ENCODE results near the gene CREB5.

CREB5 gene

DNA sequence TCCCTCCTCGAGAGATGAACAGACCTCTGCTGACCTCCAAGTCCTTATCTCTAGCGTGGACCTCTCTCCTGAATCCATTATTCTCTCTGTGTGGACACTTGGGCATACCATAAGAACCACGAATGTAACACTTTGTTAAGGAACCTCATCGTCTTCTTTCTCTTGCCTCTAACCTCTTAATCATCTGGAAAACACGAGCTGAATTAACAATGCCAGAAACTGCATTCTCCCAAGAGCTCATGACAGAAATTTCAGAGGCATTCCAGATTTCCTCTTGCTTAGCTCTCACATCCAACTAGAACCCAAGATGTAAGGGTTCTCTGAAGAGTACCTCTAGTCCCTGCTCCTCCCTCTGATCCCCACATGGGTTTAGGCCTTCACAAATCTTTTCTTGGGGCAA, 444.3 kb downstream of the CREB5 start:
- DNase-seq (ENCODE audit: low read depth): peak; percentile 34

- no peak for DNase-seq (ENCODE audit: low read depth)
Observed at GRCh38 chr7:28858206-28858605, 445.9 kb downstream of the CREB5 start.

- no peak for DNase-seq (ENCODE audit: low read depth)
Observed at GRCh38 chr7:28858895-28859294, 446.6 kb downstream of the CREB5 start.

- DNase-seq (ENCODE audit: low read depth): no peak
Observed at GRCh38 chr7:28861825-28862224, 449.5 kb downstream of the CREB5 start.

GRCh38 chr7:28862595-28863272, 450.4 kb downstream of the CREB5 start:
- no peak for DNase-seq (ENCODE audit: low read depth)

DNA sequence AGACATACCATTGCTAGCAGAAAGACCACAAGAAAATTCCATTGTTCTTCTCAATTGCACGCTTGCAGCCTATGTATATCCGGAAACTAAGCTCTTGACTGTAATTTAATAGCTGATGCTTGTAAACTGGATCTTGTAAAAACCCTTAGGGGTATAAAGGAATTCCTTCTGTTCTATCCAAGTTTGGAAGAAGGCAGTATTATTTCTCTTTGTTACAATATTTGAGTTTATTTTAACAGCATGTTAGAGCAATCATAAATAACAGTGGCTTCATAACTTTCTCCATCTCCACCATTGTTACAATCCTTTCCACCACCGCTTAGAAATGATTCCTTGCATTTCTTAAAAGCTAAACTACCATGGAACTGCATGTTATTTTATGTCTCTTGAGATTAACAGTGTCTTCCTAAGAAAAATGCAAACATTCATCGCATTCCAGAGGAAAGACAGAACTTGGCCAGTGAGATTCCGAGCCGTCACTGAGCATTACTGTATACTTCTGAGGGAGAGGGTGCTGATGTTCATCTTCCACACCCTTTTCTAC, 453.4 kb downstream of the CREB5 start:
- DNase-seq (ENCODE audit: low read depth): peak; percentile 24

- DNase-seq (ENCODE audit: low read depth): no peak
Observed at GRCh38 chr7:28868712-28869111, 456.4 kb downstream of the CREB5 start.

DNA sequence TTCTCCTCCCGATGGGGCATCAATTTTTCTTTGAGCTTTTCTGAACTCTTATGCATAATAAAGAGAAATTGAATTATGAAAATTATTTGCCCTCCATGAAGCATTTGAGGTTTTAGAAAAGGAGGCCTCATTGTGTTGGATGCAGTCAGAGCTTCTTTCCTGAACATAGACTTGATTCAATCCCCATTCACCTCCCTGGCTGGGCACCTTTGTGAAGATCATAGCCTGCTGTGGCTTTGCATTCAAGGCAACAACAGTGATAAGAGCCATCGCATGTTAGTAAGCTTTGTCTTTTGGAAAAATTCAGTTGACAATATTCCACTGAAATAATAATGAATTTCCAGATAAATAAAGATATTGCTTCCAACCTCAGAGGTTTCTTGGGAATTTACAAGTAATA, 458.8 kb downstream of the CREB5 start:
- DNase-seq (ENCODE audit: low read depth): no peak

GRCh38 chr7:28871631-28872030, 459.3 kb downstream of the CREB5 start:
- DNase-seq (ENCODE audit: low read depth): no peak

- DNase-seq (ENCODE audit: low read depth): no peak
Observed at GRCh38 chr7:28872226-28872625, 459.9 kb downstream of the CREB5 start.

GRCh38 chr7:28873365-28873764, 461.0 kb downstream of the CREB5 start:
- no peak for DNase-seq (ENCODE audit: low read depth)

DNA sequence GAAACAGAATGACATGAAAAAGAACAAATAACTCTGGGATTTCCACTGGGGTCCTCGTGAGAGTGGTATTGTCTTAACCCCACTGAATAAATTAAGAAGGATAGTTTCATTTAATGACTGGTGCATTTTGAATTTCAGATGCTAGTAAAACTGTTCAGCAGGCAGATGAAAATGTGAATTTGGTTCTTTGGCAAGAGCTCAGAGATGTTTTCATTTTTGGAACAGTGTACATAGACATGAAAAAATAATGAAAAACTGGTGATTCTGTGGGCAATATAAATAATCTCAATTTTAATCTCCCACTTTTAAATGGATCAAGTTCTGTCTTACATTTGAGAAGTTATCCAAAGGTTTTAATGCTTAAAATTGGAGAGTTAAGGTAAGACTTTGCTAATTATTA, 461.7 kb downstream of the CREB5 start:
- no peak for DNase-seq (ENCODE audit: low read depth)

Data from amniotic epithelial cell (primary cell).